HG03442 (cell line): ENCODE results near the gene ENKD1.

Experiments used
- ATAC-seq: cut with Tn5 transposase; IDR thresholded peaks from one replicate; pipeline ENCODE4 v1.9.1; 2021; ENCODE audit warnings: mild to moderate bottlenecking, moderate library complexity; ENCODE audit not compliant: unreplicated experiment

Gene ENKD1

DNA sequence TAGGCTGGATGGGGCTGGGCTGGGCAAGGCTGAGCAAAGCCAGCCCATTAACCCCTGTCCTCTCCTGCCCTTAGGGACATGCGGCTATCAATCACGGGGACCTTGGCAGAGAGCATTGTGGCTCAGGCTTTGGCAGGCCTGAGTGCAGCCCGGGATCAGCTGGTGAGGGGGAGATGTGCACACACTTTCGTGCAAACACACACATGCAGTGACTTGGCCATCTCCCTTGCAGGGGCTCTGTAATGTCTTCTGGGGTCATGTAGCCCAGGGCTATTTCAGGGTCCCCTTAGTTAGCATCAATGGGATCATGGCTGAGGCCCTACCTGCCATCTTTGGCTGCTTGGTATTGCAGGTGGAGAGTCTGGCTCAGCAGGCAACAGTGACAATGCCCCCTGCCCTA, 14.7 kb downstream of the ENKD1 start:
- no peak for ATAC-seq

DNA sequence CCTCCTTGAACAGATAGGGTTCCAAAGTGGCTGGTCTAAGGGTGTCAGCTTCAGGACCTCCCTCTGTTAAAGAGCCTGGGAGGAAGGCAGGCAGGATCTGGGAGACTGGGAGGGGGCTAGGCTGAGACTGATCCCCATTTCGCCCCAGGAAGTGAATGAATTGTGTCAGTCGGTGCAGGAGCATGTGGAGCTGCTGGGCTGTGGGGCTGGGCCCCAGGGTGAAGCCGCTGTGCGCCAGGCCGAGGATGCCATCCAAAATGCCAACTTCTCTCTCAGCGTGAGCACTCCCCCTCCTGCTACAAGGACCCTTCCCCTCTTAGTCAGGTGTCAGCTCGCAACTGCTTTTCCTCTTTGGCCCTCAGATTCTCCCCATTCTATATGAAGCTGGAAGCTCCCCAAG, 15.5 kb downstream of the ENKD1 start:
- no peak for ATAC-seq

DNA sequence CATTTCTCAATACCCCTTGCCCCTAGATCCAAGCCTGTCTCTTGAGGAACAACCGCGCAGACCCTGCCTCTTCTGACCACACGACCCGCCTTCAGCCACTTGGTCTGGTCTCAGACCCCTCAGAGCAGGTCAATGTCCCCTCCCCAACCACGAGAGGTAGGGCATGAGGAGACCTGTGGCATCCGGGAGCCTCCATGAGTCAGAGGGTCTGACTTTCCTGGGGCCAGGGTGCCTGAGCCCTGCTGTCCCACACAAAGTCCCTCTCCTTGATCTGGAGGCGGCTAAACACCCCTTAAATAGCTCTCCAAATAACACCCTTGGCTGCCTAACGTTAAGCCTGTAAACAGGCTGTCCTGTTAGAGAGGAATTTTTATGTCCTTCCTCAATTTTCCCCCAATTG, 16.5 kb downstream of the ENKD1 start:
- no peak for ATAC-seq

DNA sequence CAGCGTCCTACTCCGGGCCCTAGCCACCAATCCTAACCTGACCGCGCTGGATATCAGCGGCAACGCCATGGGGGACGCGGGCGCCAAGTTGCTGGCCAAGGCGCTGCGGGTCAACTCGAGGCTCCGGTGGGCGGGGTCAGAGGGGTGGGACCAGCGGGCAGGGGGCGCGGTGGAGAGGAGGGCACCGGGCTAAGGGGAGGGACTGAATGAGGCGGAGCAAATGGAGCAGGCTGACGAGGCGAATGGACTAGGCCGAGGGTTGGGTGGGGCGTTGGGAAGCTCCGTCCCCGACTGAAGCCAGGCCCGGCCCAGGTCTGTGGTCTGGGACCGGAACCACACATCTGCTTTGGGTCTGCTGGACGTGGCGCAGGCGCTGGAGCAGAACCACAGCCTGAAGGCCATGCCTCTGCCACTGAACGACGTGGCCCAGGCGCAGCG, 17.0 kb downstream of the ENKD1 start:
- no peak for ATAC-seq

DNA sequence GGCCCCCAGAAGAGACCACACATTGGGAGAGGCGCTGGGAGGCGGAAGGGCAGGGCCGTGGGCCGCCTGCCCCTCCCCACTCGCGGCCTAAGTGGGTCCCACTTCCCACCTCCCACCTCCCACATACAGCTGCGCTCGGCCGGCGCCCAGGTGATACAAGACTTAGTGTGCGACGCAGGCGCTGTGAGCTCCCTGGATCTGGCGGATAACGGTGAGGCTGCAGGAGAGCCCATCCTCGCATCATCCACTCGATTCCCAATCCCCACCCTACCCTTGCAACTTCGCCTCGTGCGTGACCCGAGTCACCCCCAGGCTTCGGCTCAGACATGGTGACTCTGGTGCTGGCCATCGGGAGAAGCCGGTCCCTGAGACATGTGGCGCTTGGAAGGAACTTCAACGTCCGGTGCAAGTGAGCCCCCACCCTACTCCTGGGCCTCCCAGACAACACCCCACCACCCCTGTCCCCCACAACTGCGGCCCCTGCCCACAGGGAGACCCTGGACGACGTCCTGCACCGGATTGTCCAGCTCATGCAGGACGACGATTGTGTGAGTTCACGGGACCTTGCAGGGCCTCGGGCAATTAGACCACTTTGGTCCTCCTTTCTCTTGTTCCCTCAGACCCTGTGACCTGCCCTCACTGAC, 17.7 kb downstream of the ENKD1 start:
- ATAC-seq: no peak

DNA sequence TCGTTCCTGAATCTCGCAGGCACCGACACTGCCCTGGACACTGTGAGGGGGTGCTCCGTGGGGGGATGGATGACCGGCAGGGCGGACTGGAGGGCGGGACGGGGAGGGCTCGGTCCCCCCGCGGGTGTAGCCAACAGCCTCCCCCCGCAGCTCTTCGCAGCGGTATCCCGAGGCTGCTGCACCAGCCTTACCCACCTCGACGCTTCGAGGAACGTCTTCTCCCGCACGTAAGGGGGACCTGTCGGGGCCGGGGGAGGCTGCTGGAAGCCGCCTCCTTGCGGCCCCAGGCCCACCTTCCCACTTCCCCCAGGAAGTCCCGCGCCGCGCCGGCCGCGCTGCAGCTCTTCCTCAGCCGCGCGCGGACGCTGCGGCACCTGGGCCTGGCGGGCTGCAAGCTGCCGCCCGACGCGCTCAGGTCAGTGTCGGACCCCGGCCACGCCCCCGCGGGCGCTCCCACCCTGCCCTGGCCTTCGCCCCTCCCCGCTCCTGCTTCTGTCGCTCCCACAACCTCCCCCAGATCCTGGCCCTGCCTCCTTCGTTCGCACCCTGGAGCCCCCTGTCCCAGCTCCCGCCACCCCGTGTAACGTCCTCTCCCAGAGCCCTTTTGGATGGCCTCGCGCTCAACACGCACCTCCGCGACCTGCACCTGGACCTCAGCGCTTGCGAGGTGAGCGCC, 18.3 kb downstream of the ENKD1 start:
- no peak for ATAC-seq

DNA sequence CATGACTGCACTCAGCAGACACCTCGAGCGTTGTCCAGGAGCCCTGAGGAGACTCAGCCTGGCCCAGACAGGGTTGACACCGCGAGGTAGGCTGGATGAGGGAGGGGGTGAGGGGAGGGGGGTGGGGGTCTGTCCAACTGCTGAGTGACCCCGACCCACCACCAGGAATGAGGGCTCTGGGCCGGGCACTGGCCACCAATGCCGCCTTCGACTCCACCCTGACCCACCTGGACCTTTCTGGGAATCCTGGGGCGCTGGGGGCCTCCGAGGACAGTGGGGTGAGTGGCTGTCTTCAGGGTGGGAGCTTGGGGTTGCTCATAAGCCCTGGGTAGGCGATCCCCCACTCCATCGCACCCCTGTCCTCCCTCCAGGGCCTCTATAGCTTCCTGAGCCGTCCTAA, 18.9 kb downstream of the ENKD1 start:
- no peak for ATAC-seq

DNA sequence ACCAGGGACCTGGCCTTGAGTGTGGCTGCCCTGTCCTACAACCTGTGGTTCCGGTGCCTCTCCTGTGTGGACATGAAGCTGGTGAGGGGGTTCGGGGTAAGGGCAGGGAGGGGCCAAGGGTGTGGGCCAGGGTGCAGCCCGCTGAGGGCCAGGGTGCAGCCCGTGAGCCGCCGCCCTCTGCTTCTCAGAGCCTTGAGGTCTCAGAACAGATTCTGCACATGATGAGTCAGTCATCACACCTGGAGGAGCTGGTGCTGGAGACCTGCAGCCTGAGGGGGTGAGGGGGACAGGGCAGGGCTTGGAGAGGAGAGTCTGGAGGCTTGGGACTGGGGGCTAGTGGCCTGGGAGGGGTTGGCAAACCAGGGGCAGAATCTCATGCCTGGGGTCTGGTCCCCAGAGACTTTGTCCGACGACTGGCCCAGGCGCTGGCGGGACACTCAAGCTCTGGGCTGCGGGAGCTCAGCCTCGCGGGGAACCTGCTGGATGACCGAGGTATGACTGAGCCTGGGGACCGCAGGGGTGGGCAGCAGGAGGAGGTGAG, 19.4 kb downstream of the ENKD1 start:
- no peak for ATAC-seq

DNA sequence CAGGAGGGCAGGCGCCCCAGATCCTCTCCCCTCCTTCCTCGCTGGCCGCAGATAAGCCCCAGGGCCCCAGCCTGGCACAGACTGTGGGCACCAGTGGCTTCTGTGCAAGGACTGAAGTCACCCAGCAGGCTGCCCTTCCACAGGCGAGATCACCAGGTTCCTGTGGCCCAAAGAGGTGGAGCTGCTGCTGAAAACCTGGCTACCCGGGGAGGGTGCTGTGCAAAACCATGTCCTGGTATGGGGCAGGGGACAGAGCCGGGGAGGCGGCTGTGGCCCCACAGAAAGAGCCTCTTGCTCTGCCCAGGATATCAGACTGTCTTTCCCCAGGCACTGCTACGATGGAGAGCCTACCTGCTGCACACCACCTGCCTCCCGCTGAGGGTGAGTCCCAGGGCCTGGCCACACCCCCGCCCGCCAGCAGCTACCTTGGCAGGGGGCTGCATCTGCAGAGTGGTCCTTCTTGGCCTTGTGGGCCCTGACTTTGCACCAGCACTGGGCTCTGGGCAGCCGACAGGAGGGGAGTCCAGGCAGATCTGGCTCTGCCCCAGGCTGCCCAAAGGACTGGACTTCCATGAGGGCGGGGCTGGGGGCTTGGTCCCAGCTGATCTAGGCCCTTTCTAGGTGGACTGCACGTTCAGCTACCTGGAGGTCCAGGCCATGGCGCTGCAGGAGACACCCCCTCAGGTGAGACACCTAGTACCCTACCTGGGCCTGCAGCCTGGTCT, 21.0 kb downstream of the ENKD1 start:
- ATAC-seq: no peak

DNA sequence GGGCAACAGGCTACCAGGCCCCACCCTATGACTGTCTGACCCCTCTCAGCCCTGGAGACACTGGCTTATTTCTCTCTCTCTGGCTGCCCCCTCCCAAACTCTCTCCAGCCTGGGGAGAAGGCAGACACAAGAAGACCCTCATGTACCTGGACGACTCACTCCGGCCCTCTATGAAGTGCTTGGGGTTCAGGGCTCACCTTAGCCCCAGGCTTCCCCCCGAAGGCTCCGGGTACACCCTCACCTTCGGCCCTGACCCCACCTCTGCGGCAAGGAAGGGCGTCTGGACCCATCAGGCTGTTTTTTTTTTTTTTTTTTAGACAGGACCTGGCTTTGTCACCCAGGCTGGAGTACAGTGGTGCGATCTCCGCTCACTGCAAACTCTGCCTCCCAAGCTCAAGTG, 22.5 kb downstream of the ENKD1 start:
- no peak for ATAC-seq

DNA sequence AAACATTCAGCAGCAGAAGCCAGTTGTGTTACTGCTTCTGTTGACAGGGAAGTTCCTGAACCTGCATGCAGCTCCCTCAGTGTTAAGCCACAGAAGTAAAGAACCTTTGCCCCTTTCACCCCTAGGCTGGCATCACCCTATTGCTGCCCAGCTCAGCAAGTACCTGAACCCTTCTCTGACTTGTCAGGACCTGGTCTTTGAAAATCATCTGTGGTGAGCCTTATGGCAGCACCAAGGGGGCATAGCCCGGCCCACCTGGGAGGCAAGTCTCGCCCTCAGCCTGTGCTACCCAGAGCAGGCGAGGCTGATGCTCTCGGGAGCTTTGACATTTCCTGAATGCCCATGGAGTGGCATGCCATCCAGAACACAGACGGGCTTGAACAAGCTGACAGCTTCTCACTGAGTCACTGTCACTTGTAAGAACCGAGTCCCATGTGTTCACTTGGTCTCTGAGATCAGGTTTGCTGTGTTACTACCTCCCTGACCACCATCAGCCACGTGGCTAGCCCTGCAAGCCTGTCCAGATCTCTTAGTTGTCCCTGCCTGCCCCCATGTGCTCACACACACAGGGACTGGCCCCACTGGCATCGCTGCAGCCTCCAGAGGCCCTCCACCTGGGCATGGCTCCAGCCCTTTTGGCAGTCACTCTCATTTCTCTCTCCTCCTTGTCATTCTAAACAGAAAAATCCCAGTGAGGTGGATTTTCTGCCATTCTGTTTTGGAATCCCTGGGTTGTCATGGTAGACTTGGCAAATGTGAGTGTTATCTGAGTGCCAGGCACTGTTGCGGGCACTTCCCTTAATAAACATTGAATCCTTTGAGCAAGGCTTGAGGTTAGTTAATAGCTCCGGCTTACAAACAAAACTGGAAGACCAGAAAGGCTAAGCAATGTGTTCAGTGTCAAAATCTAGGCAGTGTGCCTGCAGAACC, 24.5 kb downstream of the ENKD1 start:
- no peak for ATAC-seq

DNA sequence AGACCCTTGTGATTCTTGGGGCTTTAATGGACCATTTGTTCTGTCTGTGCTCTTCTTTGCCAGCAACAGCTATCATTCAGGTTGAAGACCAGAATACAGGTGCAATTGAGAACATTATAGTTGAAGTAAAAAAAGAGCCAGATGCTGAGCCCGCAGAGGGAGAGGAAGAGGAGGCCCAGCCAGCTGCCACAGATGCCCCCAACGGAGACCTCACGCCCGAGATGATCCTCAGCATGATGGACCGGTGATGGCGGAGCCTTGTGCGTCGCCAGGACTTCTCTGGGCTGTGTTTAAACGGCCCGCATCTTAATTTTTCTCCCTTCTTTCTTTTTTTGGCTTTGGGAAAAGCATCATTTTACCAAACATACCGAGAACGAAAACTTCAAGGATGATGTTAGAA, 28.9 kb downstream of the ENKD1 start:
- ATAC-seq: no peak

DNA sequence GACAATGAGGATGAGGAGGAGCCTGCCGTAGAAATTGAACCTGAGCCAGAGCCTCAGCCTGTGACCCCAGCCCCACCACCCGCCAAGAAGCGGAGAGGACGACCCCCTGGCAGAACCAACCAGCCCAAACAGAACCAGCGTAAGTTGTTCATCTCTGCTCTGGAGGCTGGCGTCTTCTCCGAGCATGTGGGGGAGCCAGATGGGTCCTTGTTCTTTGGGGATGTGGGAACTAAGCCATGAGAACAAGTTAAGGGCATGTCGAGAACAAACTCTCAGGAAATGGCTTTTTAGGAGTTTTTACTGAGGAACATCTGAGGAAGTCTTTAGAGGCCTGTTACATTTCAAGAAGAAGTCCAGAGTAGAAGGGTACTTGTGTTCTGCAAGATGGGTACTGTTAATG, 29.8 kb downstream of the ENKD1 start:
- ATAC-seq: no peak

DNA sequence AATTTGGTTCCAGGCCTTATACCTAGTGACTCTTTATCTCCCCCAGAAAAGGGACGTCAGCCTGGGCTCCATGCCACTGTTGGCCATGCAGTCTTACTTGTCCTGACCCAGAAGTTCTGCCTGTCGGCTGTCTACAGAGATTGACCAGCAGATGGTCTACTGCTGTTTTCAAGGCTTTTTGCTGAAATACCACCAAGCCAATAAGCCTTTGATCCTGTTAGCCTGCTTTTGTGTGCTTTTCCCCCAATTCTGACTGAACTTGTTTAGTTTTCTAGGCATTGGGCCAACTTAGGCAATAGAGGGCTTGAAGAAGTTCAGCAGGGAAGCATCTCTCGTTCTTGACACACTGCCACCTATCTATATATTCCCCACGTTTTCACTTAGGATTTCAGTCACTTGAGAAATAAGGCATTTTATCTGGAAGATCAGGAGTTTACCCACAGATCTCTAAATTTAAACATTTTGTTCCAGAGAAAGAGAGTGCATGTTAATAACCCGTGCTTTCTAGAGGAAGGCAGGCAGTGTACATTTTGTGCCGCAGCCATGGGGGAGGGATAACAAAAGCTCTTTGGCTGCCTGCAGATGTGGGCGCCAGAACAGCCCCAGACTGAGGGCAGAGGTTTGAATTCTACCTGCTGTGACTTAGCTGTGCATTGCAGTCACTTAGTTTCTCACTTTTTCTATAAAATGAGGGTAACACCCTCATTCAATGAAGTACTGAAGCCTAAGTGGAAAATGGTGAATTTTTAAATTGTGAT, 34.0 kb downstream of the ENKD1 start:
- no peak for ATAC-seq

DNA sequence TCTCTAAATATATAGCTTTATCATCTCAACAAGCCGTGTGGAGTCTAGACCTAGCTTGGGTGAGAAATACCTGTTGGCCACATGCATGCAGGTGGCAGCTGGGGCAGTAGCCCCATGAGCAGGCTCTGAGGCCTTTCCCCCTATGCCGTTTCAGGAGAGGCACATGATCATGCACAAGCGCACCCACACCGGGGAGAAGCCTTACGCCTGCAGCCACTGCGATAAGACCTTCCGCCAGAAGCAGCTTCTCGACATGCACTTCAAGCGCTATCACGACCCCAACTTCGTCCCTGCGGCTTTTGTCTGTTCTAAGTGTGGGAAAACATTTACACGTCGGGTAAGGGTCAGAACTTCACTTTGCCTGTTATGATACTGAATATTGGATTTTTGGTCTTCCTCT, 38.3 kb downstream of the ENKD1 start:
- ATAC-seq: no peak

DNA sequence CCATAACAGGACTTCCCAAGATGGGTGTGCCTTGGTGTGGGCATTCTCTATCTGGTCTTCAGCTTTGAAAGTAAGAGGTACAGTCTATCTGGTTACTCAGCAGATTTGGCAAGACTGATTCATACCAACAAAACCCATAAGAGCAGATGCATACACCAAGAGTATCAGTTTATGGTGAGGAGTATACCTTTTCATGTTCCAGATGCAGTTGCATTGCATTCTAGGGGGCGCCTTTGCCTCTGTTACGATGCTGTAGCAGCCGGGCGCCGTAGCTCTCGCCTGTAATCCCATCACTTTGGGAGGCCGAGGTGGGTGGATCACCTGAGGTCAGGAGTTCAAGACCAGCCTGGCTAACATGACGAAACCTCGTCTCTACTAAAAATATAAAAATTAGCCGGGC, 52.7 kb downstream of the ENKD1 start:
- ATAC-seq: no peak
